Measurements from ENCODE around the gene OR2AJ1. TPM values are rescaled to one million over a fixed set of nuclear protein-coding genes. Genes with fewer than 3 reads are reported as not detected.

The OR2AJ1 gene, protein sequence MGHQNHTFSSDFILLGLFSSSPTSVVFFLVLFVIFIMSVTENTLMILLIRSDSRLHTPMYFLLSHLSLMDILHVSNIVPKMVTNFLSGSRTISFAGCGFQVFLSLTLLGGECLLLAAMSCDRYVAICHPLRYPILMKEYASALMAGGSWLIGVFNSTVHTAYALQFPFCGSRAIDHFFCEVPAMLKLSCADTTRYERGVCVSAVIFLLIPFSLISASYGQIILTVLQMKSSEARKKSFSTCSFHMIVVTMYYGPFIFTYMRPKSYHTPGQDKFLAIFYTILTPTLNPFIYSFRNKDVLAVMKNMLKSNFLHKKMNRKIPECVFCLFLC
- total RNA-seq: not detected

DNA sequence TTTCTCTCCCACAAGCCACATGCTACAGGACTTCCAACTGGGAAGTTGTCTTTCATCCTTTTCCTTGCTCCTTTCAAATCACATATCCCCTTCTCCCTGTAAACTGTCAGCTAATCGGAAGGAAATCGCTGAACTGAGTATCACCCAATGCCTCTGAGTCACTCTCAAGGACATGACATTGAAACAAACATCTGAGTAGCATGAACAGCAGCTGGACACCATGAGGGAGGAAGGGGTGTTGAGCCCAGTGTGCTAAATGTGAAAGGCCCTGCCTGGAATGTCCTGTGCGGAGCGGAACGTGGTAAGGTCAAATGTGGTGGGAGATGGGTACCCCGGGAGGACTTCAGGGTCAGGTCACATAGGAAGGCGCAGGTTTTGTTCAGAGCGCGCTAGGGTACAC lies at the start of gene OR2AJ1:
TSS of gene OR2AJ1 (plus strand) at position 22 of the 400 bp plus-strand sequence. CDS start 8,880 bp downstream, outside the sequence.
- H3K27ac ChIP-seq (ENCODE audit: low read depth, low read length): no peak within 1 kb of the TSS
- no peak within 1 kb of the TSS for H3K9ac ChIP-seq (ENCODE audit: low read depth in 1 of 3, low read length in 3 of 3)
- H3K4me1 ChIP-seq (ENCODE audit: control insufficient read depth in 3 of 3, insufficient read depth in 3 of 3, low read length in 3 of 3): no peaks in the 10 kb centered on the region
- no peaks in the 10 kb centered on the region for H3K27me3 ChIP-seq (ENCODE audit: control insufficient read depth in 3 of 3, insufficient read depth in 3 of 3, low read length in 3 of 3)
- no peaks in the 10 kb centered on the region for H3K36me3 ChIP-seq (ENCODE audit: control insufficient read depth in 3 of 3, insufficient read depth in 3 of 3, low read length in 3 of 3)
- H3K4me3 ChIP-seq (ENCODE audit: low read length in 3 of 3): no peak within 1 kb of the TSS
- H3K9me3 ChIP-seq (ENCODE audit: control insufficient read depth in 3 of 3, low read length in 3 of 3): no peaks in the 10 kb centered on the region

DNA sequence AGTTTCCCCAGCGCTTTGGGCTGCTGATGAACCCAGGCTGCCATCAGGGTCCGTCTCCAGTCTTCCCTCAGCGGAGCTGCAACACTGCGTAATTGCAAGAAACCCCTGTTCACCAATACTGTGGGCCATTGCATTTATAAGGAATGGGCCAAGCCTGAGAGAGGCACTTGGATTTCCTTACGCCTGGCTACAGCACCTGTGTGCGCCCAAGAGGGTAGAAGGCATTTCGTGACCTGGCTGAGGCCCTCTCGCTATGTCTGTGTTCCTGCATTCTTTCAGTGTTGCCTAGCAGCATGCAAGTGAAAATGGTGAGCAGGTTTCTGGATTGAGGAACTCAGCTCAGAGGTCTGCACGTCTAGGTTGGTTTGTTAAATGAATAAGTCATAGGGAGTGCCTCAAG lies 41.3 kb upstream of the OR2AJ1 start:
- H3K4me1 ChIP-seq (ENCODE audit: control insufficient read depth in 3 of 3, insufficient read depth in 3 of 3, low read length in 3 of 3): no peaks in the 10 kb centered on the region
- H3K27me3 ChIP-seq (ENCODE audit: control insufficient read depth in 3 of 3, insufficient read depth in 3 of 3, low read length in 3 of 3): no peaks in the 10 kb centered on the region
- H3K4me3 ChIP-seq (ENCODE audit: low read length in 3 of 3): no peak overlapping the region
- no peak overlapping the region for H3K9ac ChIP-seq (ENCODE audit: low read depth in 1 of 3, low read length in 3 of 3)
- H3K36me3 ChIP-seq (ENCODE audit: control insufficient read depth in 3 of 3, insufficient read depth in 3 of 3, low read length in 3 of 3): no peaks in the 10 kb centered on the region
- no peak overlapping the region for H3K27ac ChIP-seq (ENCODE audit: low read depth, low read length)
- H3K9me3 ChIP-seq (ENCODE audit: control insufficient read depth in 3 of 3, low read length in 3 of 3): no peaks in the 10 kb centered on the region

DNA sequence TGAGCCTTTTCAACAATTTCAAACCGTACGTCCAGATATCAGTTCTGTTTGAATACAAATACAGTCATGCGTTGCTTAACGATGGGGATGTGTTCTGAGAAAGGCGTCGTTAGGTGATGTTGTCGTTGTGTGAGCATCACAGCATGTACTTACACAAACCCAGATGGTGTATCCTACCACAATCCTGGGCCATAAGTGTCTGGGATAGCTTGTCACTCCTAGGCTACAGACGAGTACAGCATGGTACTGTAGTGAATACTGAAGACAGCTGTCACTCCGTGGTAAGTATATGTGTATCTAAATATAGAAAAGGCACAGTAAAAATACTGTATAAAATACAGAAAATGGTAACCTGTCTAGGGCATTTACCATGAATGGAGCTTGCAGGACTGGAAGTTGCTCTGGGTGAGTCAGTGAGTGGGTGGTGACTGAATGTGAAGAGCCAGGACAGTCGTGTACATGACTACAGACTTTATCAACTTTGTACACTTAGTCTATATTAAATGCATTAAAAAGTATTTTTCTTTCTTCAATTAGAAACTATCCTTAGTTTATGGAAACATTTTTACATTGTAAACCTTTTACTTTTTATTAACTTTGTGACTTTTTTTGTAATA lies 39.8 kb upstream of the OR2AJ1 start:
- Histone ChIP-seq H3K9ac (ENCODE audit: low read depth in 1 of 3, low read length in 3 of 3) (no peak overlapping the region), H3K36me3 (ENCODE audit: control insufficient read depth in 3 of 3, insufficient read depth in 3 of 3, low read length in 3 of 3) (no peaks in the 10 kb centered on the region), H3K4me1 (ENCODE audit: control insufficient read depth in 3 of 3, insufficient read depth in 3 of 3, low read length in 3 of 3) (no peaks in the 10 kb centered on the region), H3K27ac (ENCODE audit: low read depth, low read length) (no peak overlapping the region), H3K27me3 (ENCODE audit: control insufficient read depth in 3 of 3, insufficient read depth in 3 of 3, low read length in 3 of 3) (no peaks in the 10 kb centered on the region), H3K9me3 (ENCODE audit: control insufficient read depth in 3 of 3, low read length in 3 of 3) (no peaks in the 10 kb centered on the region), H3K4me3 (ENCODE audit: low read length in 3 of 3) (no peak overlapping the region)

DNA sequence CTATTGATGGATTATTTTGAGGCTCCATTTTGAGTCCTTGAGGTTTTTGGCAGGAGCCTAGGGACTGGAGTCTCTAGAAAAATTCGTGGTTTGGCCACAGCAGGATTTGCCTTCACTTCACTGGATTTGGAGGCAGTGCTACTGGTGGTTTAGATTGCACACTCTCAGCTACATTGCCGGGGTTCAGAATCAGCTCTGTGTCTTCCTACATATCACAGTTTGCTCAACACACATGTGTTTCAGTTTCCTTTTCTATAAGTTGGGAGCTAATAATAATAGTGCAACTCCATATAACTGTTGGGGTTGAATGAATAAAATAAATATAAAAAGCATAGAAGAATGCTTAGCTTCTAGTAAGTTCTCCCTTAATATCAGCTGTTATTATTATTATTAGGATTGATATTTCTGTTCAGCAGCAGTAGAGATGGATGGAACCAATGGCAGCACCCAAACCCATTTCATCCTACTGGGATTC lies 29.5 kb upstream of the OR2AJ1 start, which contains the start of gene OR2W3:
TSS of gene OR2W3 (plus strand) at position 425 of the 475 bp plus-strand sequence. CDS start at position 425, 0 bp downstream.
- Histone ChIP-seq H3K27me3 (ENCODE audit: control insufficient read depth in 3 of 3, insufficient read depth in 3 of 3, low read length in 3 of 3) (no peaks in the 10 kb centered on the region), H3K36me3 (ENCODE audit: control insufficient read depth in 3 of 3, insufficient read depth in 3 of 3, low read length in 3 of 3) (no peaks in the 10 kb centered on the region), H3K9ac (ENCODE audit: low read depth in 1 of 3, low read length in 3 of 3) (no peak within 1 kb of the TSS), H3K4me1 (ENCODE audit: control insufficient read depth in 3 of 3, insufficient read depth in 3 of 3, low read length in 3 of 3) (no peaks in the 10 kb centered on the region), H3K27ac (ENCODE audit: low read depth, low read length) (no peak within 1 kb of the TSS), H3K4me3 (ENCODE audit: low read length in 3 of 3) (no peak within 1 kb of the TSS), H3K9me3 (ENCODE audit: control insufficient read depth in 3 of 3, low read length in 3 of 3) (peaks cover 0 to 4% (median 3%) of the 10 kb centered on the region in 3 donors)

DNA sequence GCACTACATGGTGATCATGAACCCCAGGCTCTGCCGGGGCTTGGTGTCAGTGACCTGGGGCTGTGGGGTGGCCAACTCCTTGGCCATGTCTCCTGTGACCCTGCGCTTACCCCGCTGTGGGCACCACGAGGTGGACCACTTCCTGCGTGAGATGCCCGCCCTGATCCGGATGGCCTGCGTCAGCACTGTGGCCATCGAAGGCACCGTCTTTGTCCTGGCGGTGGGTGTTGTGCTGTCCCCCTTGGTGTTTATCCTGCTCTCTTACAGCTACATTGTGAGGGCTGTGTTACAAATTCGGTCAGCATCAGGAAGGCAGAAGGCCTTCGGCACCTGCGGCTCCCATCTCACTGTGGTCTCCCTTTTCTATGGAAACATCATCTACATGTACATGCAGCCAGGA lies 28.7 kb upstream of the OR2AJ1 start:
- no peaks in the 10 kb centered on the region for H3K4me1 ChIP-seq (ENCODE audit: control insufficient read depth in 3 of 3, insufficient read depth in 3 of 3, low read length in 3 of 3)
- no peak overlapping the region for H3K27ac ChIP-seq (ENCODE audit: low read depth, low read length)
- no peaks in the 10 kb centered on the region for H3K36me3 ChIP-seq (ENCODE audit: control insufficient read depth in 3 of 3, insufficient read depth in 3 of 3, low read length in 3 of 3)
- peaks cover 0 to 4% (median 3%) of the 10 kb centered on the region in 3 donors for H3K9me3 ChIP-seq (ENCODE audit: control insufficient read depth in 3 of 3, low read length in 3 of 3)
- H3K9ac ChIP-seq (ENCODE audit: low read depth in 1 of 3, low read length in 3 of 3): no peak overlapping the region
- H3K27me3 ChIP-seq (ENCODE audit: control insufficient read depth in 3 of 3, insufficient read depth in 3 of 3, low read length in 3 of 3): no peaks in the 10 kb centered on the region
- H3K4me3 ChIP-seq (ENCODE audit: low read length in 3 of 3): no peak overlapping the region

DNA sequence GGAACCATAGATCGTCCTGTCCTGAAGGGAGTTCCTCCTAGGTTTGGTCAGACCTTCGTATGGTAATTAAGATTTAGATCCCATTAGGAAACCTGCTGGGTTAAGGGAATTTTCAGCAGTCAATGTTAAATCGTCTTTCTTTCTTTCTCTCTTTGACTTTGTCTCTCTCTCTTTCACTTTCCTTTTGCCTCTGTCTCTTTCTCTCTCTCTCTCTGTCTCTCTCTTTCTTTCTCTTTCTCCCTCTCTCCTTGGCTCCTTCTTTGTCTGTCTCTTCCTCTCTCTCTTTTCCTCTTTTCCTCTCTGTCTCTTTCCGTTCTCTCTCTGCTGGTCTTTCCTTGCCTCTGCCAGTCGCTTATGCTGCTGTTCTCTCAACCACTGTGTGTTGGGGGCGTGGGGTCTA lies 20.6 kb upstream of the OR2AJ1 start:
- Histone ChIP-seq H3K9ac (ENCODE audit: low read depth in 1 of 3, low read length in 3 of 3) (no peak overlapping the region), H3K4me3 (ENCODE audit: low read length in 3 of 3) (no peak overlapping the region), H3K4me1 (ENCODE audit: control insufficient read depth in 3 of 3, insufficient read depth in 3 of 3, low read length in 3 of 3) (no peaks in the 10 kb centered on the region), H3K9me3 (ENCODE audit: control insufficient read depth in 3 of 3, low read length in 3 of 3) (no peaks in the 10 kb centered on the region), H3K27ac (ENCODE audit: low read depth, low read length) (no peak overlapping the region), H3K27me3 (ENCODE audit: control insufficient read depth in 3 of 3, insufficient read depth in 3 of 3, low read length in 3 of 3) (no peaks in the 10 kb centered on the region), H3K36me3 (ENCODE audit: control insufficient read depth in 3 of 3, insufficient read depth in 3 of 3, low read length in 3 of 3) (no peaks in the 10 kb centered on the region)

DNA sequence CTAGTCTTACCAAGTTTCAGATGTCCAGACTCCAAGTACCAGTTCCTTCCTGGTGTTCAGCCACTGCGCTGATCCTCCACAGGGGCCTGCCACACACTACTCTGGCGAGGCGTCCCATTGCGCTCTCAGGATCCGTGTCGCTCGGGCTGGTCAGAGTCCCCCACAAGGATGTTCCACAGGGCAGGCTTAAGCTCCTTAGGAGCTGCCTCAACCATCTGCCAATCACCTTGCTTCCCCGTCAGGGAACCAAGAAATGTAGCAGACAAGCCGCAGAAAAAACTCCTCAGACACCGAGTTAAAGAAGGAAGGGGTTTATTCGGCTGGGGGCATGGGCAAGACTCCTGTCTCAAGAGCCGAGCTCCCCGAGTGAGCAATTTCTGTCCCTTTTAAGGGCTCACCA lies 19.5 kb upstream of the OR2AJ1 start:
- Histone ChIP-seq H3K9ac (ENCODE audit: low read depth in 1 of 3, low read length in 3 of 3) (no peak overlapping the region), H3K36me3 (ENCODE audit: control insufficient read depth in 3 of 3, insufficient read depth in 3 of 3, low read length in 3 of 3) (no peaks in the 10 kb centered on the region), H3K4me3 (ENCODE audit: low read length in 3 of 3) (no peak overlapping the region), H3K4me1 (ENCODE audit: control insufficient read depth in 3 of 3, insufficient read depth in 3 of 3, low read length in 3 of 3) (no peaks in the 10 kb centered on the region), H3K27me3 (ENCODE audit: control insufficient read depth in 3 of 3, insufficient read depth in 3 of 3, low read length in 3 of 3) (no peaks in the 10 kb centered on the region), H3K27ac (ENCODE audit: low read depth, low read length) (no peak overlapping the region), H3K9me3 (ENCODE audit: control insufficient read depth in 3 of 3, low read length in 3 of 3) (no peaks in the 10 kb centered on the region)

DNA sequence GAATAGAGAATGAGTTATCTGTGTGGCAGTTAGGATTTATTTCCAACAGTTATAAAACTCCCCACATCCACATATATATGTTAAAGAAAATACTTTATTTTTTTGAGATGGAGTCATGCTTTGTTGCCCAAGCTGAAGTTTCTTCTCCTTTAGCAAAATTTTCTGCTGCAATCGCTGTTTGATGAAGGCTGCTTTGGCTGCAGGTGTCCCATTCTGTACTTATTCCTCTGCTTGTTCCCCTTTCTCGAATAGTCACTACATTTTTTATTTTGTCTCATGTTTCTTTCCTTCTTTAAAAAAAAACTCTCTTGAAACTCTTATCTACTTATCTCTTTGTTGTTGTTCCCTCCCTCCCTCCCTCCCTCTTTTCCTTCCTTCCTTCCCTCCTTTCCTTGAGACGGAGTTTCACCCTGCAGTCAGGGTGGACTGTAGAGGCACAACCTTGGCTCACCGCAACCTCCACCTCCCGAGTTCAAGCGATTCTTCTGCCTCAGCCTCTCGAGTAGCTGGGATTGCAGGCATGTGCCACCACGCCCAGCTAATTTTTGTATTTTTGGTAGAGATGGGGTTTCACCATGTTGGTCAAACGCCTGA lies 18.7 kb upstream of the OR2AJ1 start:
- H3K9me3 ChIP-seq (ENCODE audit: control insufficient read depth in 3 of 3, low read length in 3 of 3): no peaks in the 10 kb centered on the region
- H3K36me3 ChIP-seq (ENCODE audit: control insufficient read depth in 3 of 3, insufficient read depth in 3 of 3, low read length in 3 of 3): no peaks in the 10 kb centered on the region
- H3K4me3 ChIP-seq (ENCODE audit: low read length in 3 of 3): no peak overlapping the region
- no peaks in the 10 kb centered on the region for H3K27me3 ChIP-seq (ENCODE audit: control insufficient read depth in 3 of 3, insufficient read depth in 3 of 3, low read length in 3 of 3)
- H3K27ac ChIP-seq (ENCODE audit: low read depth, low read length): no peak overlapping the region
- no peak overlapping the region for H3K9ac ChIP-seq (ENCODE audit: low read depth in 1 of 3, low read length in 3 of 3)
- H3K4me1 ChIP-seq (ENCODE audit: control insufficient read depth in 3 of 3, insufficient read depth in 3 of 3, low read length in 3 of 3): no peaks in the 10 kb centered on the region

DNA sequence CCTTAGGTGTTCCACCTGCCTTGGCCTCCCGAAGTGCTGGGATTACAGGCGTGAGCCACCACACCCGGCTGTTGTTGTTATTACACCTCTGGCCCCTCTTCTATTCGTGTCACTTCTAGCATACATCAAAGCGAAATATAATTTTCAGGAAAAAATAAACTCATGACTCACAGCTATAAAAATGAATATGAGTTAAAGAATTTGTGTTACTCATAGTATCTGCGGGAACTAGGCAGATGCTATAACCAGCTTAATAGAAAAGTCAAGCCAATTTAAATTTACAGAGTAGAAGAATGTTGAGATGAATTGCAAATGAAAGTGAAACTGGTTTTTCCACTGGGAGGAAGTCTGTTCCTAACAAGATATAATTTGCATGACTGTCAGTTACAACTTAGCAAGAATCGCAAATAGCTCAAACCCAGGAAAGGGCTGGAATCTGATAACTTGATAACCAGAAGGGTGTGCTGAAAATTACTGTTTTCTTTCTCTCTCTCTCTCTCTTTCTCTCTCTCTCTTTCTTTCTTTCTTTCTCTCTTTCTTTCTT lies 18.1 kb upstream of the OR2AJ1 start:
- Histone ChIP-seq H3K9me3 (ENCODE audit: control insufficient read depth in 3 of 3, low read length in 3 of 3) (no peaks in the 10 kb centered on the region), H3K27ac (ENCODE audit: low read depth, low read length) (no peak overlapping the region), H3K9ac (ENCODE audit: low read depth in 1 of 3, low read length in 3 of 3) (no peak overlapping the region), H3K36me3 (ENCODE audit: control insufficient read depth in 3 of 3, insufficient read depth in 3 of 3, low read length in 3 of 3) (no peaks in the 10 kb centered on the region), H3K27me3 (ENCODE audit: control insufficient read depth in 3 of 3, insufficient read depth in 3 of 3, low read length in 3 of 3) (no peaks in the 10 kb centered on the region), H3K4me1 (ENCODE audit: control insufficient read depth in 3 of 3, insufficient read depth in 3 of 3, low read length in 3 of 3) (no peaks in the 10 kb centered on the region), H3K4me3 (ENCODE audit: low read length in 3 of 3) (no peak overlapping the region)

DNA sequence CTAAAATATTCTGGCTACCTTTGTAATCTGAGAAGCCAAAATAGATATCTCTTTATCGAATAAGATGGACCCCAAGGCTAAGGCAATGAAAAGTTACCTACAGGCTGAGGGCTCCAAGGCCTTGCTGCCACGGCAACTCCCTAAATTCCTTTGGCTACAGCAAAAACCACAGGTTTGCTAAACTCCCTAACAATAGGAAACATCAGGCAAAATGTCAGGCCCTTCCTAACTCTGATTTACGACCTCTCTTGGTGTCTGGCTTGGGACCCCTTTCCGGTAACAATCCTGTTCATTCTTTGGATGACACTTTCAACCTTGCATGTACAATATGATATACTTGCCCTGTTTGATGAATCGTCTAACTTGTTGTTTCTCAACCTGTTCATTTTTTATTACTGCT lies 15.9 kb upstream of the OR2AJ1 start:
- H3K9ac ChIP-seq (ENCODE audit: low read depth in 1 of 3, low read length in 3 of 3): no peak overlapping the region
- H3K9me3 ChIP-seq (ENCODE audit: control insufficient read depth in 3 of 3, low read length in 3 of 3): no peaks in the 10 kb centered on the region
- no peak overlapping the region for H3K4me3 ChIP-seq (ENCODE audit: low read length in 3 of 3)

More for the DNA sequence above, 15.9 kb upstream of the OR2AJ1 start:
- Histone ChIP-seq H3K27me3 (ENCODE audit: control insufficient read depth in 3 of 3, insufficient read depth in 3 of 3, low read length in 3 of 3) (no peaks in the 10 kb centered on the region), H3K36me3 (ENCODE audit: control insufficient read depth in 3 of 3, insufficient read depth in 3 of 3, low read length in 3 of 3) (no peaks in the 10 kb centered on the region), H3K27ac (ENCODE audit: low read depth, low read length) (no peak overlapping the region), H3K4me1 (ENCODE audit: control insufficient read depth in 3 of 3, insufficient read depth in 3 of 3, low read length in 3 of 3) (no peaks in the 10 kb centered on the region)
